ENCODE measurements around the gene IL19. TPM values are rescaled to one million over a fixed set of nuclear protein-coding genes. Genes with fewer than 3 reads are reported as not detected.

IL19 gene
- total and polyA plus RNA-seq, 9 of the 15 experiments (the other 6 are each of a cell fraction or from before 2014, with no cell fraction given) = not detected

- Histone ChIP-seq H3K27ac (ENCODE audit: extremely low read depth, low read depth, low read length) (no peak overlapping the region), H3K36me3 (ENCODE audit: control insufficient read depth, insufficient read depth, low read length) (peaks cover 52% of the 10 kb centered on the region), H4K20me1 (replicated peaks; ENCODE audit: control insufficient read depth, insufficient read depth, low read length) (peaks cover 31% of the 10 kb centered on the region), H3K4me3 (no peak overlapping the region), H3K9me3 (replicated peaks; ENCODE audit: control insufficient read depth, insufficient read depth, low read depth, low read length) (no peaks in the 10 kb centered on the region), H3K9ac (ENCODE audit: insufficient read depth in 1 of 2, low read depth in 2 of 2, low read length in 2 of 2) (no peak overlapping the region), H3K27me3 (ENCODE audit: control insufficient read depth in 2 of 2, insufficient read depth in 2 of 2, low read length in 2 of 2) (no peaks in the 10 kb centered on the region), H3K4me1 (replicated peaks in 1 of 2; ENCODE audit: control insufficient read depth in 2 of 2, insufficient read depth in 2 of 2, low read length in 2 of 2) (peaks cover 7 to 16% of the 10 kb centered on the region in 2 experiments; a peak in 4 of 5 replicates), H2AFZ (ENCODE audit: low read depth, low read length) (no peak overlapping the region), H3K79me2 (ENCODE audit: control insufficient read depth, insufficient read depth, low read length) (peaks cover 32% of the 10 kb centered on the region), H3K9me1 (ENCODE audit: control insufficient read depth, insufficient read depth, low read length) (peaks cover 18% of the 10 kb centered on the region), H3K4me2 (ENCODE audit: insufficient read depth, low read length) (no peak overlapping the region)
- WGBS (ENCODE audit: insufficient coverage, low coverage, missing lambda C conversion rate) = 96% methylated on average over 6 of the region's 6 CpGs
- TF ChIP-seq GTF2E2 (tag; IDR thresholded peaks at IDR 0.05) = no peak
- TF ChIP-seq CLOCK (CRISPR knock-in tag; IDR thresholded peaks at IDR 0.05; ENCODE audit: borderline replicate concordance) = no peak
- TF ChIP-seq EGR1 (conservative IDR thresholded peaks at IDR 0.05) = no peak
- no peak for TF ChIP-seq NFIX (CRISPR knock-in tag; IDR thresholded peaks at IDR 0.05; ENCODE audit: low read depth)
- no peak for TF ChIP-seq TRIM28 (IDR thresholded peaks at IDR 0.05)
- no peak for TF ChIP-seq BRD4 (IDR thresholded peaks at IDR 0.05)
- no peak for TF ChIP-seq ATF1 (CRISPR knock-in tag; IDR thresholded peaks at IDR 0.05)
- TF ChIP-seq ATF1 (tag; IDR thresholded peaks at IDR 0.05) = no peak
- in situ Hi-C loops (cut with MboI) = no loop called here
- CTCF ChIA-PET (ENCODE audit: low intra/inter-chr PET ratio) = no interaction called here
- FAIRE-seq (no peak), DNase-seq (ENCODE audit: extremely low read depth in 1 of 4, low spot score in 3 of 4) (no peak), ATAC-seq (no peak)
- BruUV-seq (replicated peaks) = no TSS peak
- POLR2A ChIA-PET = interaction anchor here (0.7 kb wide), 1 partner anchor 1380 kb away, joined by 3 read pairs; no protein-coding TSS in a partner anchor
- intact Hi-C loops (cut with micrococcal nuclease) = loop anchor here (5.0 kb wide), 1 partner anchor 253 kb away; no protein-coding TSS in a partner anchor
Observed at GRCh38 chr1:206729050-206729449, 41.5 kb upstream of the IL19 start.

All from K562 (cell line).